Activated CD8-positive, alpha-beta memory T cell treated with anti-CD3 and anti-CD28 coated beads for 4 hours (primary cell): Measurements from ENCODE around the gene C1orf146.
"Not testable (repeated sequence)": the region's sequence is repeated elsewhere in the genome, so short reads cannot be mapped to it uniquely, and the experiment has no call there.

Experiments
- DNase-seq, 2 donors: peaks; one replicate each; pipeline ENCODE4 v3.0.0-alpha.2; 2020; ENCODE audit warnings: low read depth in 2 of 2

The C1orf146 gene

GRCh38 chr1:92217721-92218120 lies at the start of gene C1orf146:
Gene C1orf146, plus strand, starts transcription at chr1:92217915. Its CDS starts 13,506 bp downstream, at chr1:92231421.
- DNase-seq = no peak

DNA sequence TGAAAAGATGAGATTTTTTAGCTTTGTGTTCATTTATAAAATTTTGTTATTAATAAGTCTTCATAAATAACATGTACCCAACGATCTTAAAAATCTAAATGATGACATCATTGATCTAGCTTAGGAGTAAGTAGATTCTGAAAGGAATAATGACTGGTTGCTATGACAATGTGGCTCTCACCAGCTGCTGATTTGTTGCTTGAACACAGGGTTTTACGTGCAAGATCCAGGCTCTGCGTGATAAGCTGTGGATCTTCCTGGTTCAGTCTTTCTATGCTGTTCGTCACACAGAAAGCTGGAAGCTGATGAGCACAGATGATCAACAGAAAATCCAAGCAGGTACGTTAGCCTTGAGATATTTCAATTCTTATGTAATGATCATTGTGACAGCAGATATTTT lies 49.1 kb upstream of the C1orf146 start:
- DNase-seq = no peak

GRCh38 chr1:92169214-92170005 lies 48.3 kb upstream of the C1orf146 start:
- no peak for DNase-seq

DNA sequence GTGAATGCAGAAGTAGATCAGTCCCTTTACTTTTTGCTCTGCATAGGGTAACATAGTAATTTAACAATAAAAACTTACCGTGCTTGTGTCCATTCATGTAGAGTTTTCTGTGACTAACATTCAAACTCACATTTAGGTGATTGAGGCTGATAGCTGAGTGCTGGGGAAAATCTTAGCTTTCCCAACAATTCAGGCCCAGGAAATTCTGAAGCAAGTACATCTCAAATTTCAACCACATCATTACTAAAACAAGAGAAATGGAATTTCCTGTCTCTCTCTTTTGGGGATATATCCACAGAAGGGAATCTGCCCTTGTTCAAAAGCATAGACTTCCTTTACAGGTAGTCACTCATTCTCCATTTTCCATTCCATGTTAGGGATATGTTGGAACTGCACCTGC lies 33.1 kb upstream of the C1orf146 start:
- no peak for DNase-seq

GRCh38 chr1:92186081-92186480 lies 31.6 kb upstream of the C1orf146 start:
- no peak for DNase-seq

GRCh38 chr1:92188436-92189255 lies 29.1 kb upstream of the C1orf146 start:
- no peak for DNase-seq

GRCh38 chr1:92191726-92192125 lies 26.0 kb upstream of the C1orf146 start:
- DNase-seq = no peak

GRCh38 chr1:92192246-92192645 lies 25.5 kb upstream of the C1orf146 start:
- DNase-seq = no peak

- DNase-seq = no peak
These were observed 23.2 kb upstream of the C1orf146 start for GRCh38 chr1:92194511-92194910.

DNA sequence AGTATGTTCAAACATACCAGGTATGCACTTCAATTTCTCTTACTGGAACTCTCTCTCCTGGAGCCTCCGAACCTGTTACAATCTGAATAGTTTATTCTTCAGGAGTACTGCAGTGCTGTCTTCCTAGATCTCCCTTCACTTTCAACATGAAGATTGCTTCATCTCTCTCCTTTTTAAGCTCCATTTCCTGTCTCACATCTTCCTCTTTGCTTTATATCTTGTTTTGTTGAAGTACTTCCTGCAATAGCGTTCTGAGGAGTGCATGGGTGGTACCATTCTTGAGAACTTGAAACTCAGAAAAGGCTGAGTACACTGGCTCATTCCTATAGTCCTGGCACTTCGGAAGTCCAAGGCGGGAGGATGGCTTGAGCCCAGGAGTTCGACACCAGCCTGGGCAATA lies 15.7 kb upstream of the C1orf146 start:
- no peak for DNase-seq

DNA sequence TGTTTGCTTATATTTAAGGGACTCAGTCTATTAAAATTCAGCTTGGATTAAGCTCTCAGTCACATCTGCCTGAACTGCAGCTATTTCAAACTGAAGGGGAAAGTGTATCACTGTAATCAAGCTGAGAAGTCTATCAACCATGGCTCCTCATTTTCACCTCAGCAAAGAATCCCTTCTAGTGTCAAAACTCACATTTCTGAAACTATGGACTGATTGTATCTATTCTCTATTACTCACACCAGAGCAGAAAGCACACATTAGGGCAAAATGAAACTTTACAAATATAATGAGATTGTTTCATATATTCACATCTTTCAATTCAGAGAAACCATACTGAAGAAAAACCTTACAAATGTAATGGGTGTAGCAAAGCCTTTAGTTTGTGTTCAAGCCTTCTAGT lies 14.6 kb upstream of the C1orf146 start:
- no peak for DNase-seq

GRCh38 chr1:92210701-92211100 lies 7.0 kb upstream of the C1orf146 start:
- DNase-seq = no peak

DNA sequence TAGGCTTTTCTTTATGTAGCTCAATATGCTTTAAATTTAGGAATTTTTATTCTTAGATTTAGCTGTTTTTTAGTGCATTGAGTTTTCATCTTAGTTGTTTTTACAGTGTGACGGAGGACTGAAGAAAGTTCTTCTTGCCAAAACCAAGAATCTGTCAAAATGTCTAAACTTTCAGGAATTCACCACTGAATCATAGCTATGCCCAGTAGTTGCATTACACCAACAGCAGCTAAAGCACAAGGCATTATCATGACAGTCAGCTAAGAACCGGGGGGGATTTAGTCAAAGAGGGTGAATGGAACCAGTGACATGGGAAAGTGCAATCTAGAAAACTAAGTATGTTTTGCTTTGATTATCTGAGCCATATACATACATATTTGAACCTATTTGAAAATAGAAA lies 6.5 kb upstream of the C1orf146 start:
- DNase-seq = no peak

GRCh38 chr1:92218559-92218958 lies 844 bp downstream of the C1orf146 start:
- no peak for DNase-seq

- no peak for DNase-seq
These were observed 1.3 kb downstream of the C1orf146 start for GRCh38 chr1:92219028-92219427.

DNA sequence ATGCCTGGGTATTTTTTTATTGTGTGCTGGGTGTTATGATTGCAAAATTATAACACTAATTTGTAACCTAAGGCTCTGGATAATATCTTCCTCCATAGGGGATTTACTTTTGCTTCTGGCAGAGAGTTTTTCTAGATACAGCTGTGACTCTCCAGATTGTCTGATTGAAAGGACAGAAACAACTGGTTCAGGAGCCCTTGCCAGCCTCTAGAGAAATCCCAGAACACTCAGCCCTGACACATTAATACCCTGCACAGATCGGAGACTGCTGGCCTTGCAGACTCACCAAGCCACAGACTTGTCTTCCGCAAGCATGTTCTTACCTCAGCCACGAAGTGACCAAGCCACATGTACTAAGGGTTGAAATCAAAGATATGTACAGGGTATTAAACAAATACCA lies 10.7 kb downstream of the C1orf146 start:
- DNase-seq = no peak

DNA sequence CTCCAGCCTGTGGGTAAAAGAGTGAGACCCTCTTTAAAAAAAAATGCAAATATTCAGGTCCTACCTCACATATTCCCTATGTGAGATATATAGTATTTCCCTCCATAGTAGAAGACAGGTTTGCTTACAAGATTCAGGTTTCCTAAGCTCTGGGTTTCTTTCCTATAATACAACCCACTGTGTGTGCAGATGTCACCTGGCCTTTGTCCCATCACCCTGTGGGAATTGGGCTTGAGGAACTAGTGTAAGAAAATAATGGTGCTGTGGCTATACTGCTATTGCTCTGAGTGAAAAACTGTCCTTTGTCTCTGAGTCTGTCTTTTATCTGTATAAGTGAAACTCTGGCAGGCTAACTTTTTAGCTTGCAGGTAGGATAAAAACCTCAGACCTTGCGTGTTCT lies 13.0 kb downstream of the C1orf146 start:
- DNase-seq = no peak

GRCh38 chr1:92240034-92240433 lies 22.3 kb downstream of the C1orf146 start:
- no peak for DNase-seq

DNA sequence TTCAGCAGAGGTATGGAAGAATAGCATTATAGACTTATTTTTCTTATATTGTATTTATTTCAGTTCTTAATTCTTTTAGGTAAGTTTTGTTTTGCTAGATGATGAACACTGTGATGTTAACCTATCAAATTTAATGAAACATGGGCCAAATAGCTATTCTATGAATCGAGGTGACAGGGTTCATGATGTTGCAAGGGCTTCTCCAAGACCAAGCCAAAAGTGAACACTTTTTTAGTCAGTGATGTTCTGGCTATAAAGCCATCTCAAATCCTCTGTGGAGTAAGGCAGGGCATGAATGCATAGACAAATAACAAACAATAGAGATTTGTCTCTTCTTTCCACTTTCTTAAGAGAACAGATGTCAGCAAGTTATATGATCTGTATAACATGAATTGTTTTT lies 26.7 kb downstream of the C1orf146 start:
- no peak for DNase-seq

- DNase-seq = not testable (repeated sequence)
These were observed 37.0 kb downstream of the C1orf146 start for GRCh38 chr1:92254714-92255113.

- DNase-seq = no peak
These were observed 41.6 kb downstream of the C1orf146 start for GRCh38 chr1:92259350-92259749.

DNA sequence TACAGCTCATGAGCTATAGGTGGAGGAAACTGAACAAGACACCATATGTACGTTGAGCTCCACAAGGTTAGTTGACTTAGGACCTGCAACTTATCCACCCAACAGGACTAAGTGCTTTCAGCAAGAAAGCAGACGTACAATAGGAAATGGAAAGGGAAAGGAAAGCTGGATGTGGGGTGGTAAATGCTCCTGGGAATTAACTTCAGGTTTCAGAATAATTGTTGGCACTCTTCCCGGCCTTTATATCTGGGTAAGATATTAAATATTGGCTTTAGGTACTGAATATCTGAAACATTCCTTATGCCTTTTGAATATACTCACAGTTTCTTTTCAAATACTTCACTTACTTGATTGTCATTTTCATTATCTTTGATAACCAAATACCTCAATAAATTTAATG lies 44.8 kb downstream of the C1orf146 start:
- no peak for DNase-seq

- DNase-seq = no peak
These were observed 55.3 kb downstream of the C1orf146 start for GRCh38 chr1:92273039-92273438.
